Measurements from ENCODE around the gene MAP3K15. TPM values are rescaled to one million over a fixed set of nuclear protein-coding genes. Genes with fewer than 3 reads are reported as not detected.
"Not testable (repeated sequence)": the region's sequence is repeated elsewhere in the genome, so short reads cannot be mapped to it uniquely, and the experiment has no call there.

Gene MAP3K15
- total and polyA plus RNA-seq, 10 of the 15 experiments (the other 5 are each of a cell fraction or from before 2014, with no cell fraction given) = 0.03 to 0.16 TPM; not detected in 8

GRCh38 chrX:19440713-19441112, 74.6 kb downstream of the MAP3K15 start (continued):
- no peak for TF ChIP-seq IRF3 (IDR thresholded peaks at IDR 0.05)

- H3K9ac ChIP-seq (ENCODE audit: control insufficient read depth, insufficient read depth, low read length); SMC1A ChIA-PET (ENCODE audit: uncharacterized antibody, unreplicated experiment); intact Hi-C loops (cut with micrococcal nuclease; ENCODE audit: unreplicated experiment); H3K27ac ChIP-seq (ENCODE audit: control insufficient read depth, insufficient read depth); BruUV-seq (replicated peaks); H3K4me3 ChIP-seq; POLR2A ChIA-PET; RAD21 ChIA-PET (ENCODE audit: unreplicated experiment); H3K4me2 ChIP-seq (ENCODE audit: control insufficient read depth, insufficient read depth); ATAC-seq; DNase-seq (ENCODE audit: low read depth, low spot score); H3K36me3 ChIP-seq (ENCODE audit: control insufficient read depth in 2 of 2, insufficient read depth in 2 of 2, low read length in 1 of 2); FAIRE-seq; in situ Hi-C loops (cut with MboI); H2AFZ ChIP-seq (ENCODE audit: control insufficient read depth, low read depth, low read length); H3K27me3 ChIP-seq (replicated peaks in 1 of 2; ENCODE audit: control insufficient read depth in 2 of 2, insufficient read depth in 2 of 2, low read length in 1 of 2); H3K79me2 ChIP-seq (ENCODE audit: control insufficient read depth, insufficient read depth, low read length); CTCF ChIA-PET; H3K4me1 ChIP-seq (ENCODE audit: control insufficient read depth, insufficient read depth, low read length); H4K20me1 ChIP-seq (ENCODE audit: control insufficient read depth, insufficient read depth); H3K9me3 ChIP-seq (replicated peaks; ENCODE audit: control insufficient read depth, insufficient read depth, low read length): not testable (repeated sequence)
- 29% methylated on average over 4 of the region's 4 CpGs for WGBS (ENCODE audit: insufficient coverage, insufficient replicate concordance, low lambda C conversion rate, missing lambda C conversion rate)
These were observed 92.6 kb downstream of the MAP3K15 start for GRCh38 chrX:19422661-19423060.

GRCh38 chrX:19410259-19410658, 105.0 kb downstream of the MAP3K15 start:
- Histone ChIP-seq H2AFZ (ENCODE audit: control insufficient read depth, low read depth, low read length) (no peak overlapping the region), H3K4me1 (ENCODE audit: control insufficient read depth, insufficient read depth, low read length) (no peaks in the 10 kb centered on the region), H3K4me2 (ENCODE audit: control insufficient read depth, insufficient read depth) (no peak overlapping the region), H3K9ac (ENCODE audit: control insufficient read depth, insufficient read depth, low read length) (no peak overlapping the region), H3K79me2 (ENCODE audit: control insufficient read depth, insufficient read depth, low read length) (no peaks in the 10 kb centered on the region), H3K9me3 (replicated peaks; ENCODE audit: control insufficient read depth, insufficient read depth, low read length) (no peaks in the 10 kb centered on the region; the same call in 2 of the 3 replicates), H3K36me3 (ENCODE audit: control insufficient read depth in 2 of 2, insufficient read depth in 2 of 2, low read length in 1 of 2) (no peaks in the 10 kb centered on the region), H3K27me3 (replicated peaks in 1 of 2; ENCODE audit: control insufficient read depth in 2 of 2, insufficient read depth in 2 of 2, low read length in 1 of 2) (no peaks in the 10 kb centered on the region), H4K20me1 (ENCODE audit: control insufficient read depth, insufficient read depth) (no peaks in the 10 kb centered on the region), H3K4me3 (no peak overlapping the region), H3K27ac (ENCODE audit: control insufficient read depth, insufficient read depth) (no peak overlapping the region)
- in situ Hi-C loops (cut with MboI) = no loop called here
- WGBS (ENCODE audit: insufficient coverage, insufficient replicate concordance, low lambda C conversion rate, missing lambda C conversion rate) = 31% methylated on average over 2 of the region's 2 CpGs
- ATAC-seq = no peak
- intact Hi-C loops (cut with micrococcal nuclease; ENCODE audit: unreplicated experiment) = no loop called here
- ChIA-PET CTCF (interaction anchor here (1.6 kb wide), 1 partner anchor 28 kb away, joined by 4 read pairs; no protein-coding TSS in a partner anchor), RAD21 (ENCODE audit: unreplicated experiment) (no interaction called here), POLR2A (no interaction called here), SMC1A (ENCODE audit: uncharacterized antibody, unreplicated experiment) (no interaction called here)
- no peak for DNase-seq (ENCODE audit: low read depth, low spot score)
- TF ChIP-seq, protein P1, sequence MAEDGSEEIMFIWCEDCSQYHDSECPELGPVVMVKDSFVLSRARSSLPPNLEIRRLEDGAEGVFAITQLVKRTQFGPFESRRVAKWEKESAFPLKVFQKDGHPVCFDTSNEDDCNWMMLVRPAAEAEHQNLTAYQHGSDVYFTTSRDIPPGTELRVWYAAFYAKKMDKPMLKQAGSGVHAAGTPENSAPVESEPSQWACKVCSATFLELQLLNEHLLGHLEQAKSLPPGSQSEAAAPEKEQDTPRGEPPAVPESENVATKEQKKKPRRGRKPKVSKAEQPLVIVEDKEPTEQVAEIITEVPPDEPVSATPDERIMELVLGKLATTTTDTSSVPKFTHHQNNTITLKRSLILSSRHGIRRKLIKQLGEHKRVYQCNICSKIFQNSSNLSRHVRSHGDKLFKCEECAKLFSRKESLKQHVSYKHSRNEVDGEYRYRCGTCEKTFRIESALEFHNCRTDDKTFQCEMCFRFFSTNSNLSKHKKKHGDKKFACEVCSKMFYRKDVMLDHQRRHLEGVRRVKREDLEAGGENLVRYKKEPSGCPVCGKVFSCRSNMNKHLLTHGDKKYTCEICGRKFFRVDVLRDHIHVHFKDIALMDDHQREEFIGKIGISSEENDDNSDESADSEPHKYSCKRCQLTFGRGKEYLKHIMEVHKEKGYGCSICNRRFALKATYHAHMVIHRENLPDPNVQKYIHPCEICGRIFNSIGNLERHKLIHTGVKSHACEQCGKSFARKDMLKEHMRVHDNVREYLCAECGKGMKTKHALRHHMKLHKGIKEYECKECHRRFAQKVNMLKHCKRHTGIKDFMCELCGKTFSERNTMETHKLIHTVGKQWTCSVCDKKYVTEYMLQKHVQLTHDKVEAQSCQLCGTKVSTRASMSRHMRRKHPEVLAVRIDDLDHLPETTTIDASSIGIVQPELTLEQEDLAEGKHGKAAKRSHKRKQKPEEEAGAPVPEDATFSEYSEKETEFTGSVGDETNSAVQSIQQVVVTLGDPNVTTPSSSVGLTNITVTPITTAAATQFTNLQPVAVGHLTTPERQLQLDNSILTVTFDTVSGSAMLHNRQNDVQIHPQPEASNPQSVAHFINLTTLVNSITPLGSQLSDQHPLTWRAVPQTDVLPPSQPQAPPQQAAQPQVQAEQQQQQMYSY (CRISPR knock-in tag; IDR thresholded peaks at IDR 0.05) = no peak
- peak; percentile 19 for TF ChIP-seq SIX5 (IDR thresholded peaks at IDR 0.05; ENCODE audit: low read depth, low read length, severe bottlenecking)
- FAIRE-seq = no peak
- BruUV-seq (replicated peaks) = no TSS peak
